OCI-LY1 (cell line): ENCODE data around the gene SERINC2.

Experiments used
- H2AFZ ChIP-seq: fragments of 200-600 bp; sonication (generic), shearing (Covaris generic); 2 replicates; pipeline ENCODE4 v1.6.0; 2014; ENCODE audit warnings: antibody characterized with exemption, mild to moderate bottlenecking, low read length
- H3F3A ChIP-seq: fragments of 200-600 bp; sonication (generic), shearing (Covaris generic); 2 replicates; pipeline ENCODE4 v1.6.0; 2014; ENCODE audit warnings: mild to moderate bottlenecking, antibody characterized with exemption, low read length, moderate library complexity; ENCODE audit not compliant: insufficient read depth
- H3K27ac ChIP-seq: fragments of 200-600 bp; sonication (generic); 2 replicates; pipeline ENCODE4 v1.5.1; 2014; ENCODE audit warnings: low read length, mixed run types, mild to moderate bottlenecking, low read depth; ENCODE audit not compliant: poor library complexity, severe bottlenecking
- H3K27me3 ChIP-seq: fragments of 200-600 bp; sonication (generic); 2 replicates; pipeline ENCODE4 v1.6.0; 2014; ENCODE audit warnings: antibody characterized with exemption, mild to moderate bottlenecking, low read length, moderate library complexity; ENCODE audit not compliant: insufficient read depth
- H3K36me3 ChIP-seq: fragments of 200-600 bp; sonication (generic); 2 replicates; pipeline ENCODE4 v1.6.1; 2014; ENCODE audit warnings: mild to moderate bottlenecking, antibody characterized with exemption, low read length, moderate library complexity, mixed read lengths; ENCODE audit not compliant: insufficient read depth
- H3K4me1 ChIP-seq: fragments of 200-600 bp; sonication (generic); 2 replicates; pipeline ENCODE4 v1.5.1; 2014; ENCODE audit warnings: mild to moderate bottlenecking, low read length, moderate library complexity; ENCODE audit not compliant: insufficient read depth, severe bottlenecking
- H3K4me2 ChIP-seq: fragments of 200-600 bp; sonication (generic), shearing (Covaris generic); 2 replicates; pipeline ENCODE4 v1.6.1; 2014; ENCODE audit warnings: low read length
- H3K4me3 ChIP-seq: fragments of 200-600 bp; sonication (generic); 2 replicates; pipeline ENCODE4 v1.5.1; 2014; ENCODE audit warnings: low read length, low read depth, mild to moderate bottlenecking, mixed read lengths; ENCODE audit not compliant: poor library complexity, severe bottlenecking
- H3K79me2 ChIP-seq: fragments of 200-600 bp; shearing (Covaris generic); 2 replicates; pipeline ENCODE4 v1.6.1; 2016; ENCODE audit warnings: mixed run types, low read length, mixed read lengths; ENCODE audit not compliant: insufficient read depth
- H3K9ac ChIP-seq: fragments of 200-600 bp; sonication (generic), shearing (Covaris generic); 2 replicates; pipeline ENCODE4 v1.6.1; 2014; ENCODE audit warnings: mild to moderate bottlenecking, low read length, mixed read lengths
- H3K9me2 ChIP-seq: fragments of 200-600 bp; sonication (generic), shearing (Covaris generic); 2 replicates; pipeline ENCODE4 v1.6.1; 2014; ENCODE audit warnings: low read depth, mild to moderate bottlenecking, low read length, mixed read lengths
- H3K9me3 ChIP-seq: fragments of 200-600 bp; shearing (Covaris generic); 2 replicates; pipeline ENCODE4 v1.6.1; 2014; ENCODE audit warnings: low read length, mixed read lengths
- H4K20me1 ChIP-seq: fragments of 200-600 bp; sonication (generic), shearing (Covaris generic); 2 replicates; pipeline ENCODE4 v1.6.0; 2016; ENCODE audit warnings: mild to moderate bottlenecking, low read length; ENCODE audit not compliant: insufficient read depth
- EZH2 ChIP-seq: fragments of 200-600 bp; sonication (generic), shearing (Covaris generic); IDR thresholded peaks from 2 replicates; pipeline ENCODE4 v1.8.0; 2017; ENCODE audit warnings: borderline replicate concordance, mixed run types, mild to moderate bottlenecking, antibody characterized with exemption, low read length, moderate library complexity, mixed read lengths
- TF ChIP-seq, protein P1 (sequence below): fragments of 200-600 bp; sonication (generic), shearing (Covaris generic); IDR thresholded peaks from 2 replicates; pipeline ENCODE4 v1.5.1; 2017; ENCODE audit warnings: mild to moderate bottlenecking, antibody characterized with exemption, low read length, moderate library complexity, mixed read lengths

Gene SERINC2

DNA sequence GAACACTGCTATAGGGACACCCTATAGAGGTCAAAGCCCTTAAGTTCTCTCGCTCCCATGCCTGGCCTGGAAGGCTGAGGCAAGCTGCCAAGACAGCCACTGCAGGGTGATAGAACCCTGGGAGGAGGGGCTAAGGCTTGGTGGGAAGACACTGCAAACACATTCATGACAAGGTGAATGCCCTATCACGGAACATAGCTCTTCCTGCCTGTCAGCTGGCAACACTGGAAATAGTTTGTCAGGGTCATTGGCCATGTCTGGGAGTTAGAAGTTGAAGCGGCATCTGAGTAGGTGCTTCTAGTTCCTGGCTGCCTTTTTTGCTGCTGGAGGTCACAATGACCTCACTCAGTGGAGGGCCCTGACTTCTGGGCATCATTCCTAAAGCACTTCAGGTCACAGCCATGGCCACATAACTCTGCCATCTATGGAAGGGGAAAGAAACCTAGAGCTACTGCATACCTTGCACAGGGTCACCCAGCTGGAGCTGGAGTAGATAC lies 44.4 kb upstream of the SERINC2 start:
- H2AFZ ChIP-seq, result no peak overlapping the region
- H3K9ac ChIP-seq, result no peak overlapping the region
- H3K9me2 ChIP-seq, result no peaks in the 10 kb centered on the region
- peaks cover 22% of the 10 kb centered on the region for H3K36me3 ChIP-seq
- no peak overlapping the region for H3K27ac ChIP-seq
- H3F3A ChIP-seq, result no peaks in the 10 kb centered on the region
- no peak overlapping the region for H3K4me2 ChIP-seq
- H3K9me3 ChIP-seq, result no peaks in the 10 kb centered on the region
- peaks cover 8% of the 10 kb centered on the region for H3K4me1 ChIP-seq
- H3K79me2 ChIP-seq, result no peaks in the 10 kb centered on the region
- TF ChIP-seq, protein P1, sequence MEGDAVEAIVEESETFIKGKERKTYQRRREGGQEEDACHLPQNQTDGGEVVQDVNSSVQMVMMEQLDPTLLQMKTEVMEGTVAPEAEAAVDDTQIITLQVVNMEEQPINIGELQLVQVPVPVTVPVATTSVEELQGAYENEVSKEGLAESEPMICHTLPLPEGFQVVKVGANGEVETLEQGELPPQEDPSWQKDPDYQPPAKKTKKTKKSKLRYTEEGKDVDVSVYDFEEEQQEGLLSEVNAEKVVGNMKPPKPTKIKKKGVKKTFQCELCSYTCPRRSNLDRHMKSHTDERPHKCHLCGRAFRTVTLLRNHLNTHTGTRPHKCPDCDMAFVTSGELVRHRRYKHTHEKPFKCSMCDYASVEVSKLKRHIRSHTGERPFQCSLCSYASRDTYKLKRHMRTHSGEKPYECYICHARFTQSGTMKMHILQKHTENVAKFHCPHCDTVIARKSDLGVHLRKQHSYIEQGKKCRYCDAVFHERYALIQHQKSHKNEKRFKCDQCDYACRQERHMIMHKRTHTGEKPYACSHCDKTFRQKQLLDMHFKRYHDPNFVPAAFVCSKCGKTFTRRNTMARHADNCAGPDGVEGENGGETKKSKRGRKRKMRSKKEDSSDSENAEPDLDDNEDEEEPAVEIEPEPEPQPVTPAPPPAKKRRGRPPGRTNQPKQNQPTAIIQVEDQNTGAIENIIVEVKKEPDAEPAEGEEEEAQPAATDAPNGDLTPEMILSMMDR, result no peak
- no peak for TF ChIP-seq EZH2
- no peak overlapping the region for H3K4me3 ChIP-seq
- H4K20me1 ChIP-seq, result no peaks in the 10 kb centered on the region
- no peaks in the 10 kb centered on the region for H3K27me3 ChIP-seq

DNA sequence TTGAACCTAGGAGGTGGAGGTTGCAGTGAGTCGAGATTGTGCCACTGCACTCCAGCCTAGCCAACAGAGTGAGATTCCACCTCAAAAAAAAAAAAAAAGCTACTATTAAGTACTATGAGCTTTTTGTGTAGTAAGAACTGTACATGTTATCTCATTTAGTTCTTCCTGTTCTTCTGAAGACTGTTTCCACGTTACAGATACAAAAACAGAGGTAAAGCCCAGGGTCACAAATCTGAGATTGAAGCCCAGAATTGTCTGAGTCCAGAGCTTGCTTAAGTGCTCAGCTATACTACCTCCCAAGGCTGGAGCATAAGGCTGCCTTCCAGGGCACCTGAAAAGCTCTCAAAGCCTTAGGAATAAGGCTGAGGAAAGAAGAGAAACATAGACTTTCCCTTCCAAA lies 43.0 kb upstream of the SERINC2 start:
- Histone ChIP-seq H3F3A (no peaks in the 10 kb centered on the region), H3K27ac (no peak overlapping the region), H3K36me3 (peaks cover 9% of the 10 kb centered on the region), H3K9me3 (no peaks in the 10 kb centered on the region), H3K9me2 (no peaks in the 10 kb centered on the region), H2AFZ (no peak overlapping the region), H3K27me3 (no peaks in the 10 kb centered on the region), H3K9ac (no peak overlapping the region), H3K4me2 (no peak overlapping the region), H3K4me1 (peaks cover 8% of the 10 kb centered on the region), H3K4me3 (no peak overlapping the region), H4K20me1 (no peaks in the 10 kb centered on the region), H3K79me2 (no peaks in the 10 kb centered on the region)
- no peak for TF ChIP-seq EZH2
- TF ChIP-seq, protein P1, result no peak

DNA sequence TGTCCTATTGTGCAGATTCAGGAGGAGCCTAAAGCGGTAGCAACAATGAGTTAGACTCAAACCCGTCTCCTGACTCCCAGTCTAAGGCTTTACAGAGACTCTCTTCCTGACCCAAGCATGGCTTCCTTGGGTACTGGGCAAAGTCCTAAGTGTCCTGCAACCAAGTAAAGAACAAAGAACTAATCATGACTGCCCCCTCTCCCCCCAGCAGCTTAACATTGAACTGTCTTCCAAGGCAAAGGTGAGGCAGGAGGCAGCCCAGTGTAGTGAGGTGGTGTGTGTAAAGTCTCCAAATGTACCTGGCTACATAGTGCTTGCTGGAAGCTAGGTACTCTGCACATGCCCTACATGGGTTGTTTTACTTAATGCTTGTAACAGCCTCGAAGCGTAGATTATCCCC lies 42.4 kb upstream of the SERINC2 start:
- Histone ChIP-seq H3K4me3 (no peak overlapping the region), H2AFZ (no peak overlapping the region), H3K4me1 (peaks cover 8% of the 10 kb centered on the region), H4K20me1 (no peaks in the 10 kb centered on the region), H3K79me2 (no peaks in the 10 kb centered on the region), H3K4me2 (no peak overlapping the region), H3K9ac (no peak overlapping the region), H3K27ac (no peak overlapping the region), H3K36me3 (peaks cover 3% of the 10 kb centered on the region), H3F3A (no peaks in the 10 kb centered on the region), H3K9me2 (no peaks in the 10 kb centered on the region), H3K27me3 (no peaks in the 10 kb centered on the region), H3K9me3 (no peaks in the 10 kb centered on the region)
- TF ChIP-seq, protein P1, result no peak
- no peak for TF ChIP-seq EZH2
